ENCODE results near the gene AMOTL1.

Gene AMOTL1

GRCh38 chr11:94776351-94777321, 8.5 kb downstream of the AMOTL1 start:
- no peak overlapping the region for H3K4me3 ChIP-seq (ENCODE audit: low read length)
- H3K9me3 ChIP-seq (ENCODE audit: control insufficient read depth, low read length): no peaks in the 10 kb centered on the region
- H3K4me1 ChIP-seq (ENCODE audit: control insufficient read depth, insufficient read depth, low read length): peaks cover 8% of the 10 kb centered on the region
- no peaks in the 10 kb centered on the region for H3K36me3 ChIP-seq (ENCODE audit: control insufficient read depth, insufficient read depth, low read length)
- H3K9ac ChIP-seq (ENCODE audit: low read length): no peak overlapping the region
- H3K27me3 ChIP-seq (ENCODE audit: control insufficient read depth, insufficient read depth, low read length): no peaks in the 10 kb centered on the region

- Histone ChIP-seq H3K27me3 (ENCODE audit: control insufficient read depth, insufficient read depth, low read length) (no peaks in the 10 kb centered on the region), H3K36me3 (ENCODE audit: control insufficient read depth, insufficient read depth, low read length) (no peaks in the 10 kb centered on the region), H3K4me1 (ENCODE audit: control insufficient read depth, insufficient read depth, low read length) (peaks cover 8% of the 10 kb centered on the region), H3K9ac (ENCODE audit: low read length) (no peak overlapping the region), H3K9me3 (ENCODE audit: control insufficient read depth, low read length) (no peaks in the 10 kb centered on the region), H3K4me3 (ENCODE audit: low read length) (no peak overlapping the region)
These were observed 12.3 kb downstream of the AMOTL1 start for GRCh38 chr11:94780432-94780831.

- H3K9me3 ChIP-seq (ENCODE audit: control insufficient read depth, low read length): no peaks in the 10 kb centered on the region
- no peak overlapping the region for H3K9ac ChIP-seq (ENCODE audit: low read length)
- H3K4me1 ChIP-seq (ENCODE audit: control insufficient read depth, insufficient read depth, low read length): no peaks in the 10 kb centered on the region
These were observed 13.7 kb downstream of the AMOTL1 start for GRCh38 chr11:94781837-94782236.

DNA sequence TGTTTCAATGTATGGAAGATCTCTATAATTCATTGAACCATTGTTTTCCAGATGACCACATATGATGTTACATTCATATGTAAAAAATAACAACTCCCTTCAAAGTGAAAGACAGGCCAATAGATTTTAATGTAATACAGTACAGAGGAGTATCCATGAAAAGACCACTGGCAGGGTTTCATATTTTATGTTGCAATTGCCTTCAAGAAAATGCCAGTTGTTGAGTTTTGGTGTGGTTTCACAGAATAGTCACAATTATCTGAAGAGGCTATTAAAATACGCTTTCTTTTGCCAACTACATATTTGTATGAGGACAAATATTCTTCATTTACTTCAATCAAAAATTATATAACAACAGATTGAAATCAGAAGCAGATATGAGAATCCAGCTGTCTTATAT, 14.3 kb downstream of the AMOTL1 start:
- no peak overlapping the region for H3K4me3 ChIP-seq (ENCODE audit: low read length)
- no peaks in the 10 kb centered on the region for H3K27me3 ChIP-seq (ENCODE audit: control insufficient read depth, insufficient read depth, low read length)
- H3K36me3 ChIP-seq (ENCODE audit: control insufficient read depth, insufficient read depth, low read length): no peaks in the 10 kb centered on the region
- no peak overlapping the region for H3K9ac ChIP-seq (ENCODE audit: low read length)
- no peaks in the 10 kb centered on the region for H3K4me1 ChIP-seq (ENCODE audit: control insufficient read depth, insufficient read depth, low read length)
- no peaks in the 10 kb centered on the region for H3K9me3 ChIP-seq (ENCODE audit: control insufficient read depth, low read length)

More at GRCh38 chr11:94781837-94782236, 13.7 kb downstream of the AMOTL1 start:
- no peaks in the 10 kb centered on the region for H3K36me3 ChIP-seq (ENCODE audit: control insufficient read depth, insufficient read depth, low read length)
- no peaks in the 10 kb centered on the region for H3K27me3 ChIP-seq (ENCODE audit: control insufficient read depth, insufficient read depth, low read length)
- H3K4me3 ChIP-seq (ENCODE audit: low read length): no peak overlapping the region

DNA sequence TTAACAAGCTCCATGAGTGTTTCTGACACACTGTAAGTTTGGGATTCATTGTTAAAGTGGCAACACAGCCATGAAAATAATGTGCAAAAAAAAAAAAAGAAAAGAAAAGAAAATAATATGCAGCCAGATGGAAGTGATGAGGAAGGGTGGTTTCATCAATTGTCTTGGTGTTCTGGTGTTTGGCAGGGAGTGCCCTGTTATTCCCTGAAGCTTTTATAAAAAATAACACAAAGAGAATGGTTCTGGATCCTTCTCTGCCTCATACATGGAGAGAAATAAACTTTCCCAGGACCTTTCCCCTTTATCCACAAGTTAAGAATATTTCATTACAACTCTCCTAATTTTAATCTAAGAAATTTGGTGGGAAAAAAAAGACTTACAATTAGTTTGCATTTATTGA, 16.7 kb downstream of the AMOTL1 start:
- Histone ChIP-seq H3K4me1 (ENCODE audit: control insufficient read depth, insufficient read depth, low read length) (no peaks in the 10 kb centered on the region), H3K4me3 (ENCODE audit: low read length) (no peak overlapping the region), H3K9me3 (ENCODE audit: control insufficient read depth, low read length) (no peaks in the 10 kb centered on the region), H3K27me3 (ENCODE audit: control insufficient read depth, insufficient read depth, low read length) (no peaks in the 10 kb centered on the region), H3K36me3 (ENCODE audit: control insufficient read depth, insufficient read depth, low read length) (no peaks in the 10 kb centered on the region), H3K9ac (ENCODE audit: low read length) (no peak overlapping the region)

- no peak overlapping the region for H3K9ac ChIP-seq (ENCODE audit: low read length)
- no peak overlapping the region for H3K4me3 ChIP-seq (ENCODE audit: low read length)
- H3K27me3 ChIP-seq (ENCODE audit: control insufficient read depth, insufficient read depth, low read length): no peaks in the 10 kb centered on the region
- no peaks in the 10 kb centered on the region for H3K4me1 ChIP-seq (ENCODE audit: control insufficient read depth, insufficient read depth, low read length)
- no peaks in the 10 kb centered on the region for H3K36me3 ChIP-seq (ENCODE audit: control insufficient read depth, insufficient read depth, low read length)
- H3K9me3 ChIP-seq (ENCODE audit: control insufficient read depth, low read length): no peaks in the 10 kb centered on the region
These were observed 17.4 kb downstream of the AMOTL1 start for GRCh38 chr11:94785509-94785908.

GRCh38 chr11:94786264-94787126, 18.3 kb downstream of the AMOTL1 start:
- no peaks in the 10 kb centered on the region for H3K4me1 ChIP-seq (ENCODE audit: control insufficient read depth, insufficient read depth, low read length)
- no peaks in the 10 kb centered on the region for H3K9me3 ChIP-seq (ENCODE audit: control insufficient read depth, low read length)

DNA sequence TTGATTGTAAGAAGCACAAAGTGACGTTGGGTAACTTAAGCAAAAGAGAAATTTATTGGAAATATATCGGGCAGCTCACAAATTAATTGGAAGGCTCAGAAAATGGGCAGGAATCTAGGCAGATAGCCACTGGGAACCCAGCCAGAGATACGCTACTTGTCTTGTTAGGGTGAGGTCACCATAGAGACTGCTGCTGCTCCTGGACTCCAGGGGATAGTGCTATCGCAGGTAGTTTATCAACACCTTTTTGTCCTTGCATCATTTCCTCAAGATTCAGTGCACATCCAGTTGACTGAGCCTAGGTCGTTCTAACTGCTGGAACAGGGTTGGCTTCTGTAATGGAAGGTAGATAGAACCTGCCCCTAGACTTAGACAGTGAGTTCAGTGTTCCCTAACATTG, 19.6 kb downstream of the AMOTL1 start:
- H3K4me1 ChIP-seq (ENCODE audit: control insufficient read depth, insufficient read depth, low read length): no peaks in the 10 kb centered on the region
- no peaks in the 10 kb centered on the region for H3K9me3 ChIP-seq (ENCODE audit: control insufficient read depth, low read length)
- no peak overlapping the region for H3K9ac ChIP-seq (ENCODE audit: low read length)
- H3K36me3 ChIP-seq (ENCODE audit: control insufficient read depth, insufficient read depth, low read length): no peaks in the 10 kb centered on the region
- H3K27me3 ChIP-seq (ENCODE audit: control insufficient read depth, insufficient read depth, low read length): no peaks in the 10 kb centered on the region
- H3K4me3 ChIP-seq (ENCODE audit: low read length): no peak overlapping the region

More at GRCh38 chr11:94786264-94787126, 18.3 kb downstream of the AMOTL1 start:
- Histone ChIP-seq H3K36me3 (ENCODE audit: control insufficient read depth, insufficient read depth, low read length) (no peaks in the 10 kb centered on the region), H3K27me3 (ENCODE audit: control insufficient read depth, insufficient read depth, low read length) (no peaks in the 10 kb centered on the region), H3K4me3 (ENCODE audit: low read length) (no peak overlapping the region), H3K9ac (ENCODE audit: low read length) (no peak overlapping the region)

GRCh38 chr11:94788396-94788795, 20.2 kb downstream of the AMOTL1 start:
- Histone ChIP-seq H3K4me1 (ENCODE audit: control insufficient read depth, insufficient read depth, low read length) (no peaks in the 10 kb centered on the region), H3K9me3 (ENCODE audit: control insufficient read depth, low read length) (no peaks in the 10 kb centered on the region), H3K9ac (ENCODE audit: low read length) (no peak overlapping the region), H3K27me3 (ENCODE audit: control insufficient read depth, insufficient read depth, low read length) (no peaks in the 10 kb centered on the region), H3K4me3 (ENCODE audit: low read length) (no peak overlapping the region), H3K36me3 (ENCODE audit: control insufficient read depth, insufficient read depth, low read length) (no peaks in the 10 kb centered on the region)

DNA sequence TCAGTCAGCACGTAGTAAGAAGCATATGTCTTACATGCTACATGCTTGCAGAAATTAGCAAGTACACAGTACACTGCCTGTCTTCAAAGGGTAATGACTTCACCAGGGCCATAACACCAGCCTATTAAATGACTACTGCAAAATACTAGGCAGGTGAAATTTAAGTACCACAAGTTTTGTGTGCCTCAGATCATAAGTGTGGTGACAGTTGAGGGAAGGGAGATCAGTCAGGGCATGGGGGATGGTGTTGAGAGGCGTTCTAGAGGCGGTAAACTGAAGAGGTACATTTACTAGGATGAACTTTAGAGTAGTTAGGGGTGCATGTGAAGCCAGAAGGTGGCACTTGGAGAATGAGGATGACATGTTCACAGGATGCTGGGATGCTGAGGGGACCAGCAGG, 22.0 kb downstream of the AMOTL1 start:
- peaks cover 9% of the 10 kb centered on the region for H3K4me1 ChIP-seq (ENCODE audit: control insufficient read depth, insufficient read depth, low read length)
- H3K9me3 ChIP-seq (ENCODE audit: control insufficient read depth, low read length): no peaks in the 10 kb centered on the region
- no peak overlapping the region for H3K4me3 ChIP-seq (ENCODE audit: low read length)
- H3K27me3 ChIP-seq (ENCODE audit: control insufficient read depth, insufficient read depth, low read length): no peaks in the 10 kb centered on the region
- no peak overlapping the region for H3K9ac ChIP-seq (ENCODE audit: low read length)
- no peaks in the 10 kb centered on the region for H3K36me3 ChIP-seq (ENCODE audit: control insufficient read depth, insufficient read depth, low read length)

- no peaks in the 10 kb centered on the region for H3K36me3 ChIP-seq (ENCODE audit: control insufficient read depth, insufficient read depth, low read length)
- no peaks in the 10 kb centered on the region for H3K27me3 ChIP-seq (ENCODE audit: control insufficient read depth, insufficient read depth, low read length)
- H3K9ac ChIP-seq (ENCODE audit: low read length): no peak overlapping the region
- H3K9me3 ChIP-seq (ENCODE audit: control insufficient read depth, low read length): no peaks in the 10 kb centered on the region
- H3K4me1 ChIP-seq (ENCODE audit: control insufficient read depth, insufficient read depth, low read length): peaks cover 9% of the 10 kb centered on the region
- no peak overlapping the region for H3K4me3 ChIP-seq (ENCODE audit: low read length)
These were observed 22.6 kb downstream of the AMOTL1 start for GRCh38 chr11:94790661-94791180.
